HG02938 (cell line): ENCODE results near the gene SFT2D1.

ENCODE experiments used
- ATAC-seq: cut with Tn5 transposase; IDR thresholded peaks from one replicate; pipeline ENCODE4 v1.9.1; 2021; ENCODE audit warnings: mild to moderate bottlenecking, moderate library complexity; ENCODE audit not compliant: unreplicated experiment

SFT2D1 gene

GRCh38 chr6:166335378-166336302, 6.7 kb downstream of the SFT2D1 start:
- no peak for ATAC-seq

GRCh38 chr6:166334878-166335277, 7.5 kb downstream of the SFT2D1 start:
- ATAC-seq: no peak

- ATAC-seq: peak; percentile 61
These were observed 9.0 kb downstream of the SFT2D1 start for GRCh38 chr6:166333172-166333995.

- ATAC-seq: no peak
These were observed 10.6 kb downstream of the SFT2D1 start for GRCh38 chr6:166331503-166332415.

GRCh38 chr6:166330612-166331011, 11.7 kb downstream of the SFT2D1 start:
- ATAC-seq: no peak

- no peak for ATAC-seq
These were observed 16.8 kb downstream of the SFT2D1 start for GRCh38 chr6:166325383-166326042.

- no peak for ATAC-seq
These were observed 18.9 kb downstream of the SFT2D1 start for GRCh38 chr6:166323395-166323794.

GRCh38 chr6:166318649-166319600, 23.4 kb downstream of the SFT2D1 start:
- ATAC-seq: no peak

GRCh38 chr6:166318227-166318626, 24.1 kb downstream of the SFT2D1 start:
- no peak for ATAC-seq

GRCh38 chr6:166317261-166318212, 24.8 kb downstream of the SFT2D1 start:
- ATAC-seq: no peak

GRCh38 chr6:166315436-166315835, 26.9 kb downstream of the SFT2D1 start:
- no peak for ATAC-seq

GRCh38 chr6:166314454-166314853, 27.9 kb downstream of the SFT2D1 start:
- no peak for ATAC-seq

GRCh38 chr6:166313255-166314070, 28.9 kb downstream of the SFT2D1 start:
- peak; percentile 90 for ATAC-seq

GRCh38 chr6:166312832-166313231, 29.5 kb downstream of the SFT2D1 start:
- ATAC-seq: no peak

GRCh38 chr6:166310634-166311033, 31.7 kb downstream of the SFT2D1 start:
- no peak for ATAC-seq

GRCh38 chr6:166309977-166310376, 32.4 kb downstream of the SFT2D1 start:
- no peak for ATAC-seq
